Measurements from ENCODE around the gene CHST1.

CHST1 gene

DNA sequence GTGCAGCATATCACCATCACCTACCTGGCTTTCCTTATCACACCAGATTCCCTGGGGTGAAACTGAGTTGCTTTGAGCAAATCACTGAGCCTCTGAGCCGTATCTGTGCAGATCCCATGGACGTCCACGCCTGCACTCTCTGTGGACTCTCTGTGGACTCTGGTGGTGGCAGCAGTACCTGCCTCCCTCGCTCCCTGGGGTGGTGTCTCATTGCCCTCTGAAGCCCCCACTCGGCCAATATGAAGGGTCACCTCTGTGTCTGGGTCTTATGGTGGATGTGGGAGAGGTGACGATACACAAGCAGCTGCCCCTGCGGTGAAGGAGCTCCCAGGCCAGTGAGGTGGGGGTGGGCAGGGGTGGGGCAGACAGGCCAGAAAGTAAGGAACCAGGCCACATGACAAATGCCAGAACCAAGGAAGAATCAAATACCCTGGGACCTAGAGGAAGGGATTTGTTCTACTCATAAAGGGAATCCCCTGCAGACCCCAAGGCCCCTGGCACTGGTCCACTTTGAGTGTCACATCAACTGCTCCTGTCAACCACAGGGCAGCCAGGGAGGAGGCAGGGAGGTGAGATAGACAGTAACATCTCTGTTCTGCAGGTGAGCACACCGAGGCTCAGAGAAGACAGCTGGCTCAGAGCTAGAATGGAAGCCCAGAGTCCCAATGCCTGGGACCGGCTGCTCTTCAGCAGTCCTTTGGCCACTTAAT is 9.2 kb upstream of the CHST1 start:
- Histone ChIP-seq H3K9ac (ENCODE audit: low read length in 2 of 2) (no peak overlapping the region), H3K4me1 (ENCODE audit: control insufficient read depth, insufficient read depth, low read length) (no peaks in the 10 kb centered on the region), H3K27ac (ENCODE audit: low read length) (no peak overlapping the region), H3K9me3 (ENCODE audit: control insufficient read depth in 2 of 2, low read length in 2 of 2) (no peaks in the 10 kb centered on the region), H3K4me3 (ENCODE audit: low read length in 2 of 2) (no peak overlapping the region), H3K36me3 (ENCODE audit: control insufficient read depth in 2 of 2, insufficient read depth in 2 of 2, low read length in 2 of 2) (no peaks in the 10 kb centered on the region), H3K27me3 (ENCODE audit: control insufficient read depth in 1 of 2, insufficient read depth in 2 of 2, low read length in 2 of 2) (no peaks in the 10 kb centered on the region)

DNA sequence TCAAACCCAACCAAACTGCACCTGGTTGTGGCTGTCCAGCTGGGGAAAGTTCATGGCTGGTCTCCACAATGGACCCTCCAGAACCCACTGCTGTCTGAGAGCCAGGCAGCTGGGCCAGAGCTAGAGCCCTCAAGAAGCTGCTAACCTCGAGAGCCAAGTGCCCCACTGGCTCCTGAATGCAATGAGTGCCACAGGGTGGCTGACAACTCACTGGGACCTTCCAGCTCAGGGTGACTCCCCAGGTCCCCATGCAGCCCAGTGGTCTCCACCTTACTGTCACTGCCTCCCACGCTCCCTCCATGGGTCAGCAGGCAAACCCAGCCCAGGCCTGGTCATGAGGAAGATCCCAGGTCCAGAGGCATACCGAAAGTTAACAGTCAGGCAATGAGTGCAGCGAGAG is 8.0 kb upstream of the CHST1 start:
- H3K27ac ChIP-seq (ENCODE audit: low read length) = no peak overlapping the region
- H3K9me3 ChIP-seq (ENCODE audit: control insufficient read depth in 2 of 2, low read length in 2 of 2) = no peaks in the 10 kb centered on the region
- no peaks in the 10 kb centered on the region for H3K27me3 ChIP-seq (ENCODE audit: control insufficient read depth in 1 of 2, insufficient read depth in 2 of 2, low read length in 2 of 2)
- no peaks in the 10 kb centered on the region for H3K4me1 ChIP-seq (ENCODE audit: control insufficient read depth, insufficient read depth, low read length)
- no peaks in the 10 kb centered on the region for H3K36me3 ChIP-seq (ENCODE audit: control insufficient read depth in 2 of 2, insufficient read depth in 2 of 2, low read length in 2 of 2)
- H3K9ac ChIP-seq (ENCODE audit: low read length in 2 of 2) = no peak overlapping the region
- no peak overlapping the region for H3K4me3 ChIP-seq (ENCODE audit: low read length in 2 of 2)

DNA sequence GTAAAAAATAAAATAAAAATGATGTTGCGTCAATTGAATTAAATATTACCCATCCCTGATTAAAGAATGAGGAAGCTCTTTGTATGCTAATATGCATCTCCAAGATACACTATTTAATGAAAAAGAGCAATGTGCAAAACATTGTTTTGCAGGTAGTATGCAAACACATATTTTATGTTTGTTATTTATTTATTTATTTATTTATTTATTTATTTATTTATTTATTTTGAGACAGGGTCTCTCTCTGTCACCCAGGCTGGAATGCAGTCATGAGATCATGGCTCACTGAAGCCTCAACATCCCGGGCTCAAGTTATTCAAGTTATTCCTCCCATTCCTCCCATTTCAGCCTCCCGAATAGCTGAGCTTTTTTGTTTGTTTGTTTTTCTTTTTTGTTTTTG is 7.2 kb upstream of the CHST1 start:
- Histone ChIP-seq H3K4me3 (ENCODE audit: low read length in 2 of 2) (no peak overlapping the region), H3K27me3 (ENCODE audit: control insufficient read depth in 1 of 2, insufficient read depth in 2 of 2, low read length in 2 of 2) (no peaks in the 10 kb centered on the region), H3K4me1 (ENCODE audit: control insufficient read depth, insufficient read depth, low read length) (no peaks in the 10 kb centered on the region), H3K9me3 (ENCODE audit: control insufficient read depth in 2 of 2, low read length in 2 of 2) (no peaks in the 10 kb centered on the region), H3K9ac (ENCODE audit: low read length in 2 of 2) (no peak overlapping the region), H3K27ac (ENCODE audit: low read length) (no peak overlapping the region), H3K36me3 (ENCODE audit: control insufficient read depth in 2 of 2, insufficient read depth in 2 of 2, low read length in 2 of 2) (no peaks in the 10 kb centered on the region)

DNA sequence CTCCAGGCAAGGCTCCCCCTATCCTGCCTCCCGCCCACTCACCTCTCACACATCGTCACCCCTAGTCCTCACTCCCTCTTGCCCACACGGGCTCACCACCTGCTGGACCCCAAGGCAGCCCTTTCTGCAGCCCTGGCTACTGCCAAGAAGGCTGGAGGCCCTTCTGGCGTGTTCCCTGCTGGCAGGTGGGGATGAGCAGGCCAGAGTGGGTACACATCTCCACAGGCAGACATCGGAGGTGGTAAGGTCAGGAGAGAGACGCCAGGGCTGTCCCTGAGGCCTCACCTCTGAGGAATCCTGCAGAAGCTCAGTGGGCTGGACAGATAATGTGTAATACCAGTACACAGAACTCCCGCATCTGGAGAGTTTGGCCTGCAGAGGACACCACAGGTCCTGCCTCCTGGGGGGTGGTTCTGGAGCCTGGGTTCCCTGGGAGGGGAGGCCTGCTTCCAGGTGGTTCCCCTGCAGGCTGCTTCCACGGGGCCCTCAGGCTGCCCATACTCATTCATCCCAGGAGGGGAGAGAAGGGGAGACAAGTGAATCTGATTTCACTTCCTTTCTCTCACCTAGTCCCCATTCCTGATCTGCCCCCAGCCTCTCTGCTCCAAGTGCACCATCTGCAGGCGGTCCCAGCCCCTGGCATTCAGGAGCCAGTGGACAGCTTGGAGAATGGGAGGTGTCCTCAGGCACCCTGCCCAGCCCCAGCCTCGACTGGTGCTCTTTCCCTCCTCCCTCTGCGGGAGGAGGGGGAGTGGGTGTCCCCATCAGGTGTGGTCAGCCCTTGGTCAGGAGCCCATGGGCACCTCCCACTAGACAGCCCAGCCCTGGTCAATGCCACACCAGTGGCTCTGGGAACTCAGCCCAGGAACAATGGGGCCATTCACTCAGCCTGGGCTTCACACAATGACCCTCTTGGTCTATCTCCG is 6.1 kb upstream of the CHST1 start:
- no peaks in the 10 kb centered on the region for H3K36me3 ChIP-seq (ENCODE audit: control insufficient read depth in 2 of 2, insufficient read depth in 2 of 2, low read length in 2 of 2)
- H3K9me3 ChIP-seq (ENCODE audit: control insufficient read depth in 2 of 2, low read length in 2 of 2) = no peaks in the 10 kb centered on the region
- no peak overlapping the region for H3K27ac ChIP-seq (ENCODE audit: low read length)
- no peaks in the 10 kb centered on the region for H3K27me3 ChIP-seq (ENCODE audit: control insufficient read depth in 1 of 2, insufficient read depth in 2 of 2, low read length in 2 of 2)
- no peaks in the 10 kb centered on the region for H3K4me1 ChIP-seq (ENCODE audit: control insufficient read depth, insufficient read depth, low read length)
- no peak overlapping the region for H3K4me3 ChIP-seq (ENCODE audit: low read length in 2 of 2)
- no peak overlapping the region for H3K9ac ChIP-seq (ENCODE audit: low read length in 2 of 2)

DNA sequence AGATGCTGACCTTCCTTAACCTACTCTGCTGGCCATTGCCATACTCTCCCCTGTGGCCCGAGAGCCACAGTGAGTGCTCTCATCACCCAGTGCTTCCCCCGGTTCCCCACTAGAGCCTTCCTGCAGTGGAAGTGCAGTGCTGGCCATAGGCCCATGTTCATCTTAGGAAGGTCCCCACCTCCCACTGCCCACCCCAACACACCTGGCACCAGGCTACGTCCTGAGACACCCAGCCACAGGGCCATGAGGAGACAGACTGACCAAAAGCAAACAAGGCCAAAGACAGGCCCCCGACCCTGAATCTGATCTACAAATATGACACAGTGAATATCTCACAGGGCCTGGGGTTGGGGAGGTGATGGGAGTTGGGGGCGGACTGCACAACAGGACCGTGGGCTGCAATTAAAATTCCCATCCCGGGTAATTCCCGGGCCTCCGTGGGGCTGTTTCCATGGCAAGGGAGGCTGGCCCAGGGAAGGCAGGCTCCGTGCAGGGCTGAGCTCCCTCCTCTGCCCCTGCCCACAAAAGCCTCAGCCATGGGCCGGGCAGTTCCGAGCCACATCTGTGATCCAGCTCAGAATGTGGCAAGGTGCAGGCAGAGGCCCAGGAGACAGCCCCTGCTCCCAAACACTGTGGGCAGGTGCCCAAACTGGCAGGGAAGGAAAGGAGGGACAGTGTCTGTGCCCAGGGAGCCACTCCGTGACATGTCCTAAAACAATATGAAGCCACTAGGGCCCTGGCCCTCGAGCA is 5.1 kb upstream of the CHST1 start:
- H3K27ac ChIP-seq (ENCODE audit: low read length) = no peak overlapping the region
- no peak overlapping the region for H3K9ac ChIP-seq (ENCODE audit: low read length in 2 of 2)
- H3K36me3 ChIP-seq (ENCODE audit: control insufficient read depth in 2 of 2, insufficient read depth in 2 of 2, low read length in 2 of 2) = no peaks in the 10 kb centered on the region
- H3K27me3 ChIP-seq (ENCODE audit: control insufficient read depth in 1 of 2, insufficient read depth in 2 of 2, low read length in 2 of 2) = no peaks in the 10 kb centered on the region
- no peak overlapping the region for H3K4me3 ChIP-seq (ENCODE audit: low read length in 2 of 2)
- H3K9me3 ChIP-seq (ENCODE audit: control insufficient read depth in 2 of 2, low read length in 2 of 2) = no peaks in the 10 kb centered on the region
- no peaks in the 10 kb centered on the region for H3K4me1 ChIP-seq (ENCODE audit: control insufficient read depth, insufficient read depth, low read length)

DNA sequence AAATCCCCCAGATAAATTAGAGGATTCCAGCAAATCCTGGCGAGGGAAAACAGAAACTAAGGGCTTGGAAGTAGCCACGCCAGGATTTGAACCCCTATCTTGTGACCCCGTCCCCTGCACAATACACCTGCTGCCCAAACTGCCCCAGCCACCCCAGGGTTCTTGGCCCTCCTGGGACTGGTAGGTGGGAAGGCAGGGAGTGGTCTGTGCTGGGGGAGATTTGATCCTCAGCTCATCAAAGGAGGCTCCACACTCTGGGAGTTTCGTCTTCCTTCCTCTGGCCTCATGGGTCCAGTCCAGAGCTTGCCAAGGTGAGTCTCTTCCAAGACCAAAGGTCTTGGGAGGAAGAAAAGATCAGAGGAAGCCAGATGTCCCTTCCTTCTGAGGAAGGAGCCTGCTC is 4.5 kb upstream of the CHST1 start:
- no peaks in the 10 kb centered on the region for H3K9me3 ChIP-seq (ENCODE audit: control insufficient read depth in 2 of 2, low read length in 2 of 2)
- no peaks in the 10 kb centered on the region for H3K36me3 ChIP-seq (ENCODE audit: control insufficient read depth in 2 of 2, insufficient read depth in 2 of 2, low read length in 2 of 2)
- H3K4me1 ChIP-seq (ENCODE audit: control insufficient read depth, insufficient read depth, low read length) = peaks cover 2% of the 10 kb centered on the region
- no peak overlapping the region for H3K4me3 ChIP-seq (ENCODE audit: low read length in 2 of 2)
- no peaks in the 10 kb centered on the region for H3K27me3 ChIP-seq (ENCODE audit: control insufficient read depth in 1 of 2, insufficient read depth in 2 of 2, low read length in 2 of 2)
- H3K27ac ChIP-seq (ENCODE audit: low read length) = no peak overlapping the region
- H3K9ac ChIP-seq (ENCODE audit: low read length in 2 of 2) = no peak overlapping the region

DNA sequence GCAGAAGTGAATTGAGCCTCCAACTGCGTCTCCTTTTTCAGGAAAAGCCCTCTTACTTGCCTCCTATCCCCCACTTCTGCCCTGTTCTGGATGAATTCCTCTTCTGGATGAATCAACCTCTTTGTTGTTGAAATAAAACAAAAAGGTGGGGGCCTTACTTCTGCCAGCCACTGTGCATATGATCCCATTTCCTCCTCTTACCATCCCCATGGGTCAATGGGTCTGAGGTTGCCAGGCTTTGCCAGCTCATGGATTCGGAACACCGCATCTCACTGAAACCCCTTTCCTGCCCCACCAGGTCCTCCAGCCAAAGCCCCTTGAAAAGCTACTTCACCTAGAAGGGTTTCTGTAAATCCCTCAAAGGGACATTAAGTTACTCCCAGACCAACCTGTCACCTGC is 3.7 kb upstream of the CHST1 start:
- H3K27ac ChIP-seq (ENCODE audit: low read length) = no peak overlapping the region
- H3K4me1 ChIP-seq (ENCODE audit: control insufficient read depth, insufficient read depth, low read length) = peaks cover 10% of the 10 kb centered on the region
- no peaks in the 10 kb centered on the region for H3K36me3 ChIP-seq (ENCODE audit: control insufficient read depth in 2 of 2, insufficient read depth in 2 of 2, low read length in 2 of 2)
- no peak overlapping the region for H3K9ac ChIP-seq (ENCODE audit: low read length in 2 of 2)
- peaks cover 0 to 3% of the 10 kb centered on the region in 2 donors for H3K27me3 ChIP-seq (ENCODE audit: control insufficient read depth in 1 of 2, insufficient read depth in 2 of 2, low read length in 2 of 2)
- no peaks in the 10 kb centered on the region for H3K9me3 ChIP-seq (ENCODE audit: control insufficient read depth in 2 of 2, low read length in 2 of 2)
- no peak overlapping the region for H3K4me3 ChIP-seq (ENCODE audit: low read length in 2 of 2)

DNA sequence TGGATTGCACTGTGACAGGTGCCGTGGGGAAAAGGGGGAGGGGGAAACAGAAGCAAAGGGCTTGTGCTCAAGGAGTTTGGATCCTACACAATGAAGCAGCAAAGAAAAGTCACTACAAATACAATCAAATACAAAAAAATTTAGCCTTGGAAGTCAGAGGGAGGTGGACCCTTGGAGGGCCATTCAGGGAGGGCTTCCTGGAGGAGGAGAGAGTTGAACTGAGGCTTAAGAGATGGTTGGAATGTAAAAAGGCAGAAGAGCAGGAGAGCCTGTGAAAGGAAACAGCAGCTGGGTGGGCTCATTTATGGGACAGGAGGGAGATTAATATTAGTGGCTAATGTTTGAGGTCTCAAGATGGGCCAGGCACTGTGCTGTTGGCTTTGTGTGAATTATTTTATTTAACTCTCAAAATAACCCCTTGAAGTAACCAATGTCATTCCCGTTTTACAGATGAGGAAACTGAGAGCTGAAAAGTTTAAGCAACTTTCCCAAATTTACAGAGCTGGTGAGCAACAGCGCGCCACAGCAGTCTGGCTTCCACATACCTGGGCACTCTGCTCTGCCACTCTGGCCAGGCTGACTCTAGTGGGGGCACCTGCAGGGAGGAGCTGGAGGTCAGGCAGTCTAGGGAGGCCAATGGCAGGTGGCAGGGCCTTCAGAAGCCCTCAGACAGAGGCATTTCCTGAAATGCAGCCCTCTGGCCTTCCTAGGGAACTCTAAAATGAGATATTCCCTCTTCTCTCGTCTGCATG is 2.7 kb upstream of the CHST1 start:
- Histone ChIP-seq H3K36me3 (ENCODE audit: control insufficient read depth in 2 of 2, insufficient read depth in 2 of 2, low read length in 2 of 2) (no peaks in the 10 kb centered on the region), H3K27ac (ENCODE audit: low read length) (no peak overlapping the region), H3K9ac (ENCODE audit: low read length in 2 of 2) (no peak overlapping the region), H3K9me3 (ENCODE audit: control insufficient read depth in 2 of 2, low read length in 2 of 2) (no peaks in the 10 kb centered on the region), H3K4me1 (ENCODE audit: control insufficient read depth, insufficient read depth, low read length) (peaks cover 17% of the 10 kb centered on the region), H3K4me3 (ENCODE audit: low read length in 2 of 2) (no peak overlapping the region), H3K27me3 (ENCODE audit: control insufficient read depth in 1 of 2, insufficient read depth in 2 of 2, low read length in 2 of 2) (peaks cover 8 to 10% of the 10 kb centered on the region in 2 donors)

DNA sequence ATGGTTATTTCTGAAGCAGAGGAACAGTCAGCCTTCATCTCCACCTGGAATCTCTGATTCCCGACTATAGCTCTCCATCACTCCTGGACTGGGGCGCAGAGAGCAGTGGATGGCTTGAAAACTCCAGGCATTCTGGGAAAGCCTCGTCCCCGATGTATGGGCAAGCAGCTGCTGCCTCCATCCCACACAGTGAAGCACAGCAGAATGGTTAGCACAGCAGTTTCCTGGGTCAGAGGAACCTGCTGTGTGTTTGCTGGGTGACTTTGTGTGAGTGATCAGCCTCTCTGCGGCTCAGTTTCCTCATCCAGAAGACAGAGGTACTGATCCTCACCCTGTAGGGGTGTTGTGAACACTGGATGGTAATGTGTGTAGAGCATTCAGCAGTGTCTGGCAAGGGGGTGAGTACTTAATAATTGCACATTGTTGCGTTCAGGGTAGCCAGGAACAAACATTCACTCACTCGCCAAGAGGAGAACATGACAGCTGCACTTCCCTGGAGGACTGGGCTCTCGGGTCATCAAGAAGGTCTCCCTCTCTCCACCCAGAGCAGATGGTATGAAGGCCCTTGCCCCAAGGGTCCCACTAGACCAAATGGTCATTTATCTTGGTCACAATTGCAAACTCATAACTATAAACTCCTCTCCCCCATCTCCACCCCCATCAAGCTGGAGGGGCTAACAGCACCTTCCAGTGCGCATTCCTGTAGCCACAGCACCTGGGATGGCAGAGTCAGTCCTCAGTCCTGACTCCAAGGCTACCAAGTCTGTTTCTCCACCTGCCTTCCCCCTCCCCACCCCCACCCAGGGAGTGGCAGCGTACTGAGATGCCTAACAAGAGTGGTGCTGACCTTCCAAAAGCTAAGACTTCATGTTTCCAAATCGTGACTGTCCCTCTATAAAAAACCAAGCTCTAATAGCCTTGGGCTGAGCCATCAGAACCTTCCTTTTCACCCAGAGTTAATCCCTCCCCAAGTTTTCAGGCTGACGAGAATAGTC is 1.5 kb upstream of the CHST1 start:
- H3K36me3 ChIP-seq (ENCODE audit: control insufficient read depth in 2 of 2, insufficient read depth in 2 of 2, low read length in 2 of 2) = no peaks in the 10 kb centered on the region
- H3K4me3 ChIP-seq (ENCODE audit: low read length in 2 of 2) = no peak overlapping the region
- H3K9me3 ChIP-seq (ENCODE audit: control insufficient read depth in 2 of 2, low read length in 2 of 2) = no peaks in the 10 kb centered on the region
- no peak overlapping the region for H3K9ac ChIP-seq (ENCODE audit: low read length in 2 of 2)
- no peak overlapping the region for H3K27ac ChIP-seq (ENCODE audit: low read length)
- peaks cover 19 to 20% of the 10 kb centered on the region in 2 donors for H3K27me3 ChIP-seq (ENCODE audit: control insufficient read depth in 1 of 2, insufficient read depth in 2 of 2, low read length in 2 of 2)
- H3K4me1 ChIP-seq (ENCODE audit: control insufficient read depth, insufficient read depth, low read length) = peaks cover 17% of the 10 kb centered on the region
